Keratinocyte (primary cell): Measurements from ENCODE around the gene HOXB5.

Experiments
- CTCF ChIP-seq, 3 experiments: IDR thresholded peaks in 1 of 3; conservative IDR thresholded peaks in 1 of 3; optimal IDR thresholded peaks in 1 of 3; 2 replicates in 2 of 3; 3 replicates in 1 of 3; pipeline versions ENCODE3 to v1.5.1; 2011; ENCODE audit warnings: low read length in 3 of 3, mild to moderate bottlenecking in 3 of 3, moderate library complexity in 2 of 3, control low read depth in 1 of 3, inconsistent platforms in 1 of 3; ENCODE audit not compliant: insufficient read depth in 2 of 3; ENCODE audit errors: extremely low read depth in 1 of 3
- EZH2 ChIP-seq: IDR thresholded peaks from one replicate; pipeline ENCODE4 v1.6.1; 2012; ENCODE audit warnings: inconsistent platforms, mild to moderate bottlenecking, low read length, moderate library complexity

- TF ChIP-seq CTCF (optimal IDR thresholded peaks at IDR 0.05 in 1 of 3, IDR thresholded peaks at IDR 0.05 in 1 of 3, conservative IDR thresholded peaks at IDR 0.05 in 1 of 3; ENCODE audit: extremely low read depth in 1 of 3, insufficient read depth in 2 of 3, low read length in 3 of 3) (no peak), EZH2 (no peak)
Measured at GRCh38 chr17:48554412-48555257, 38.9 kb downstream of the HOXB5 start.
